Right hindlimb (tissue), 1 donor: ENCODE results near the gene AMOTL2.
A peak's percentile ranks its signal among the peaks of the same experiment; 100 is the strongest.

Experiments used
- DNase-seq: peaks from one replicate; pipeline ENCODE4 v3.0.0-alpha.2; 2018

AMOTL2 gene

DNA sequence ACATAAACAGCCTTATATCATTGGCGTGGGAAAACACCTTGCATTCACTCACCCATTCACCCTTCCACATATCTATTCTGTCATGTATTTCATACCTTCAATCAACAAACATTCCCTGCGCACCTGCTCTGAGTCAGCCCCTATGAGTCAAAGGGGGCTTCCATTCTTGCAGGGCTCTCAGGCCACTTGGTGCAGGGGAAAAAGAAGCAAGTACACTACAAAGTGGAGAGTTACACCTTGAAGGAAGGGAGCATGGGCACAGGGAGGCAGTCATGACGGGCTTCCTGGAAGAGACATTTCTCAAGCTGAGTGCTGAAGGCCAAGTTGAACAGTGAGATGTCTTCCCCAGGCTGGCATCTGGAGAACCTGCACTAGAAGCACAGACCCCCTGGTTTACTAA lies 4.6 kb upstream of the AMOTL2 start:
- DNase-seq, result peak; percentile 1

DNA sequence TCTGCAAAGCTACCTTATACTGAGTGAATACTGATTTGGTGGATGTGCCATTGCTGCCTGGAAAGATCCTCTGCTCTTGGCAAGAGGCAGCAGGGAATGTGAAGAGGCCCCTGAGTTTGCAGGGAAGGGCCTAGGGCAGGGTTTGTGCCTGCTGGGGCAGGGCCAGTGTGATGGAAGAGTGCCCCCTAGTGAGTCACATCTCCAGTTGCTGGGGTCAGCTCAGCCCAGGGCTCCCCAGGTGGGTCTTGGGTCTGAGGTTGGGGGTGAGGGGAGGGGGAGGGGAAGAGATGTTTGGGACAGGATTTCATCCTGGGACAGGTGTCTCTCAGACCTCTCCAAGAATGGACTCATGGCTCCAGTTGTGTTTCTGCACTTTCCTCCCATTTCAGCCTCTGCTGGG lies 4.1 kb upstream of the AMOTL2 start:
- peak; percentile 30 for DNase-seq

DNA sequence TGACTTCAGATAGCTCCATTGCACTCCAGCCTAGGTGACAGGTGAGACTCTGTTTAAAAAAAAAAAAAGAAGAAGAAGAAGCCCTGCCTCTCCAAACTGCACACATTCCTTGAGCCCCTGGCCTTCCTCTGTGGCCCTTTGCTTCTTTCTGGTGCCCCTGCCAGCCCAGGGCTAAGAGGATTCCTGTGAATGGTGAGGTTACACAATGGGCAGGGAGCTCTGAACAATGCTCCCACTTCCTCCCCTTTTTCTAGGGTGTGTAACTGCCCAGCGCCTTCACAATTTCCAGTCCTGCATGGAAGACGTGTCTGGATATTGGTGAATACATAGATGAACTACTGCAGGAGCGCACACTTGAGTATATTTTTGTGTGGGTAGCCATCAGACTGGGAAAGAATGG lies 3.6 kb upstream of the AMOTL2 start:
- no peak for DNase-seq

DNA sequence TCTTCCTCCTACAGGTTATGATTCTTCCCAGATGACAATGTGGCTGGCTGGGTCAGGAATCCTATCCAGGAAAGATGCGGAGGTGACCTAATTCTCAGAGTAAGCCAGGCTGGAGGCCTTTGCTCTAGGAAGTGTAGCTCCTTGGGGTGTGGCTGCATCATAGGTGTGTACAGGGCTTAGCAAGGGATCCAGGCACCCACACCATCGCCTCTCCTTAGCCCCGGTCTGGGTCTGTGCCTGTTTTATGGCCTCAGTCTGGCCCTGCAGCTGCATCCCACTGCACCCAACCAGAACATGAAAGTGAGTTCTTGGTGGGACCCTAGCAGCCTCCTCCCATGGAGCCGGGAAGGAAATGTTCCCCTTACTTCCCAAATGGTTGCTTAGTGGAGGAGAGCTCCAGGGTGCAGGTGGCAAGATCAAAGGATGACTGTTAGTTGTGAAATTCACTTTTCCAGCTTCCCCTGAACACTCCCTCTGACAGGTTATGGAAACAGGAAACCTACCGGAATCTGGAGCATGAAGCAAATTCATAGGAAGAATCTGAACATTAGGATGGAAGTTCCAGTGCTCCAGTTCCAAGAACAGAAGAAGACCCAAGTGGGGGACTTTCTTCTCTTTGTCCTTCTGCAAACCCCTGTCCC lies 2.7 kb upstream of the AMOTL2 start:
- DNase-seq, result no peak

DNA sequence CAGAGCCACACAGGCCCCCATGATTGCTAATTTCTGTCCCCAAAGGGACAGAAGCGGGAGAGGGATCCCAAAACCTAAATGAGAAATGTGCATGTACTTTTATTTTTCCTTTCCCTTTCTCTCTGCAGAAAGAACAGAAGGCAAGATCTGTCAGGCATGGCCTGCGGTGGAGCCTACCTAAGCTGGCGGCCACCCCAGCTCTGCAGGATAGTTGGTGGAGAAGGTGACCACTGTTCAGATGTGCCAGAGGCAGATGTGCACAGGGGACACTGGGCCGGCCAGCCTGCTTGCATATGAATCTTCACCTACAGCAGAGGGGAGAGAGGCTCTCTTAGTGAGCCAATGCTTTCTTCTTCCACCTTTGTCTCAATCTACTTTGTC lies 2.1 kb upstream of the AMOTL2 start:
- DNase-seq, result no peak

DNA sequence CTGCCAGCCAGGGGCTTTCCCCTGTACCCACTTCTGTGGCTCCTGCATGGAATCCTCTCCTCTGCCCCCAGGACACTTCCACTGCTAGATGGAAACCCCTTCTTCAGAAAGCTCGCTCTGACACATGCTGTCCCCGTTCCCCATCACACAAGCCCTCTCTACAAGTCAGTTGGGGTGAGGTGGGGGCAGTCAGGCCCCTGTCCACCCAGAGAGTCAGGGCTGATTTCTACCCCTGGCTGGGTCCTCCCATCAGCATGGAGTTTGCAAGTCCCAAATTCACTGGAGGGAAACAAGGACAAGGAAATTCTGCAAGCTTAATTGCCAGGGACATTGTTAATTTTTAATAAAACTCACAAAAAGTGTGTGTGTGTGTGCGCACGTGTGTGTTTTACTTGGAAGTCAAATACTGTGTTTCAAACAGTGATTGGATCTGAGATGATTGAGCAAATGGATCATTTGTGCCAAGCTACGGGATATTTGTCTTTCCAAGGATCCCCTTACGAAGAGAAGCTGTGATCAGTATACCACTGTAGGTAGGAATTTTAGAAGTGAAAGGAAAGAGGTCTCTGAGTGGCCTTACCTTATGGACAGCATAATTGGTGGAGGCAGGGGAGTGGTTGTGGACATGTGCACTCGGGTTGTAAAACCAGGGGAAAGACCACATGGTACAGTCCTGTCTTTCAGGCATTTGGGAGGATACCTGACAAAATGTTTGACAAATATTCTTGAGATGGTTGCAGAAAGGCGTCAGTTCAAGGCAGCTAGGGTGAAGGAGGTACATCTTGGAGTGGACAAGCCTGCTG lies 1.5 kb upstream of the AMOTL2 start:
- peak; percentile 16 for DNase-seq

DNA sequence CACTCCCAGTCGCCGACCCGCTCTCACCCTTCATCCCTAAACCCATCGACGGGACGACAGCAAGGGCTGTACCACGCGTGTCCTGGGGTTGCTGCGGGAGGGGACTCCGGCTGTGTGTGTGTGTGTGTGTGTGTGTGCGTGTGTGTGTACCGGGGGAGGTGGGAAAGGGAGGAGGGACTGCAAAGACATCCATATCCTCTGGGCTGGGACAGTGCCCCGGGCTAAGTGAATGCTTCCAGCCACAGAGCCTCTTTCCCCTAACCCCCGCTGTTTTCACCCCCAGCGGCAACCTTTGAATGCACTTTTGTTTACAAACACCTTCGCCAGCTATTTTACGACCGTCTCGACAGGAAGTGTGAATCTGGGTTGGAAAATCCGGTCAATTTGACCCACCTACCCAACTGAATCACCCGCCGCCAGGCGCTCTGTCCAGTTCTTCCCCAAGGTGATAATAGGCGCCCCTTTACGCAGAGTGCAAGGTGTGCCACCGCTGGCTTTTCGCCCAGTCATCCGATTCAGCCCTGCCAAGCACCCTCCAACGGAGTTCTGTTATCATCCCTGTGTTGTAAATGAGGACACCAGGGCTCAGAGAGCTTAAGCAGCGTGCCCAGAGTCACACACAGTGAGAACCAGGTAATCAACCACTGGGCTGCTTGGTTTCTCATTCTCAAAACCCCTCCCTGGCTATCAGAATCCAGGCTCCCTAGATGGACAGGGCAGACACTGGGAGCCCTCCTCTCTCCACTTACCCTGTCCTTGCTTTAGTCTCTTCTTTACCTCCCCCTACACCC lies 739 bp upstream of the AMOTL2 start:
- no peak for DNase-seq

DNA sequence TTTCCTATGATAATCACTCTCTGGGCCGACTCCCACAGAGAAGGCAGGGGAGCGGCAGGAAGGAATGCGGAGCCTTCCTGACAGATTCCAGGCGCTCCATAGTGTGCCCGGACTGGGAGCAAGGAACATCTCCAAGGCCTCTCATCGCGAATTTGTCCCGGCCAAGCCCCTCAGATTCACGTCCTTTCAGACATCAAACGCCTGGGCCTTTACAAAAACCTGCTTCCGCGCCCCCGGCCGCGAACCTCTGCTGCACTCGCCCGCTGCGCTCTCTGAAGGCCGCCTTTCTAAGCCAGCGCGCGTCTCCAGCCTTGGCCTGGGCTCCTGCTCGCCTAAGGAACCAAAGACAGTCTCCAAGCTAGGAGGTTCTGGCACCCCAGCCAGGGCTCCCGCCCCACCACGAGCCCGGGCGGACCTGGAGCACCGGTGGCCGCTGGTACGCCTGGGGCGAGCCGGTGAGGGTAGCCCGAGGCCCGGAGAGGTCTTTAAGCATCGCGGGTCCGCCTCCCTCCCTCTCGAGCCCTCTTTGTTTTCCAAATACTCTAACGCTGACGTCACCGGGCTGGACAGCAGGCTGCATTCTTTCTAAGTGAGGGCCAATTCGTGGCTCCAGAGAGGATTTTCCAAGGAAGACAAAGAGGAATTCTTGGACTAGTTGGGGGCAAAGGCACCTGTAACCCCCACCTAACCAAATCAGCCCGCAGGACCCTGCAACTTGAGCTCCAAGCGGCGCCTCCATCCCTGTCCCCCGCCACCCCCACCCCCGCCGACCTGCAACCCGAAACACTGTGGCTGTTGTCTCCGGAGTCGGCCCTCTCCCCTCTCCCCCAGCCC lies 759 bp downstream of the AMOTL2 start:
- peak; percentile 93 for DNase-seq

DNA sequence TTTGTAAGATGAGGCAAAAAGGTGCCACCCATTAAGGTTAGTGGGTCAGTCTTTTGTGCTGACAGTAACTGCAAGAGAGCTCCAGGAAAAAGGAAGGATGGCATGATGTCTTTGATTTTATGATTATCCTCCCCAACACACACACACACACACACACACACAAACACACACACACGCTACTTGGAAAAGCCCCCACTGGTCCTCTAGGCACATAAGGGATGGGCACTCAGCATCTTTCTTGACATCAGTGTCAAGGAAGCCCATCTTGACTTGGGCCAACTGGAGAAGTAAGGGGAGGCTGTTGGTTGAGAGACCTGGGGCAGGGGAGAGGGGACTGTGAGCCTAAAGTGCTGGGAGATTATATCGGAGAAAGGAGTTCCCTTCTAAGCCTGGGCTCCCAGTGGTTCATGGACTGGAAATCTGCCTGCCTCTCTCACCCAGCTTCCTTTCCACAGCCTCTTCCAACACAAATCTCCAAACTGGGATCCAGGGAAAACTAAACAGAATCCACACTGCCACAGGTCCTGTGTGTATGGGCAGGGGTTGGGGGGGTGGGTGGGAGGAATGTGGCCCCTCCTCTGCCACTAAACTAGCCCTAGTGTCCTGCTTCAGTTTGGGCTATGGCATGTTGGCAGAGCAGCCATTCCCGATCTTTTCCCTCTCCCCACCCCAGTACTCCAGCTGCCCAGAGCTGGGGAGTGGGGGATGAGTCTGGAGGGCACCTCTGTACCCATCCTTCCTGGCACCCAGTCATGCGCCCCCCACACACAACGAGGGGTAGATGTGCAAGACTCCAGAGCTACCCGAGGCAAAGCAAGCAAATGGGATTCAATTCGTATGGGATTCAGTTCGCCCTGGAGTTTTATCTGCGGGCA lies 1.6 kb downstream of the AMOTL2 start:
- DNase-seq, result no peak

DNA sequence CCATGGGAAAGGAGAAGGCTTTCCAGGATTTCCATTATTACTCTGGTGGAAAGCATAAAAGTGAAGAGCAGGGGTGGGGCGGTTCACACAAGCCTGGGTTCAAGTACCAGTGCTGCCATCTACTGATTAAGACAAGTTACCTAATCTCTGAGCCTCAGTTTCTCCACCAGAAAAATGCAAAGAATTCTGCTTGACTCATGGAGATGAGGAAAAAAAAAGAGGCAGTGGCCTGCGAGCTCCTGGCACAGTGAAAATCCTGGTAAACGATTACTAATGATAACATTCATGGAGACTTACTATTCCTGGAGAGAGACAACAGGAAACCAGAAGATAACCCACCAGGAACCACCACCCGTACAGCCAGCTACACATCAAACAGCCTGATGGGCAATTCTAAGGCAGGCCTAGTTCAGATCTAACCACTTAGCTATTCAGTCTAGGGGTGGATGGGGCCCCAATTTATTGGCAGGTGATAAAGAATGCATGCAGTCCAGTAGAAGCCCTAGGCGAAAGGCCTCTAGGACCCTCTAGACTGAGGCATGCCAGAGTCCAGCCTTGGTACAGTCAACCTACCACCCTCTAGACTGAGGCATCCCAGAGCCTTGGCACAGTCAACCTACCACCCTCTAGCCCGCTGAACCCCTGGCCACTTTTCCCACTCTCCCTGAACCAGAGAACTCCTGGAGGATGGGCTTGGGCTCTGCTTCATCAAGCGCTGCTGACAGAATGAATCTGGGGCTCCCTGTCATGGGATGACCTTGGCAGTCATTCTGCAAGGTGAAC lies 2.5 kb downstream of the AMOTL2 start:
- DNase-seq, result peak; percentile 16

DNA sequence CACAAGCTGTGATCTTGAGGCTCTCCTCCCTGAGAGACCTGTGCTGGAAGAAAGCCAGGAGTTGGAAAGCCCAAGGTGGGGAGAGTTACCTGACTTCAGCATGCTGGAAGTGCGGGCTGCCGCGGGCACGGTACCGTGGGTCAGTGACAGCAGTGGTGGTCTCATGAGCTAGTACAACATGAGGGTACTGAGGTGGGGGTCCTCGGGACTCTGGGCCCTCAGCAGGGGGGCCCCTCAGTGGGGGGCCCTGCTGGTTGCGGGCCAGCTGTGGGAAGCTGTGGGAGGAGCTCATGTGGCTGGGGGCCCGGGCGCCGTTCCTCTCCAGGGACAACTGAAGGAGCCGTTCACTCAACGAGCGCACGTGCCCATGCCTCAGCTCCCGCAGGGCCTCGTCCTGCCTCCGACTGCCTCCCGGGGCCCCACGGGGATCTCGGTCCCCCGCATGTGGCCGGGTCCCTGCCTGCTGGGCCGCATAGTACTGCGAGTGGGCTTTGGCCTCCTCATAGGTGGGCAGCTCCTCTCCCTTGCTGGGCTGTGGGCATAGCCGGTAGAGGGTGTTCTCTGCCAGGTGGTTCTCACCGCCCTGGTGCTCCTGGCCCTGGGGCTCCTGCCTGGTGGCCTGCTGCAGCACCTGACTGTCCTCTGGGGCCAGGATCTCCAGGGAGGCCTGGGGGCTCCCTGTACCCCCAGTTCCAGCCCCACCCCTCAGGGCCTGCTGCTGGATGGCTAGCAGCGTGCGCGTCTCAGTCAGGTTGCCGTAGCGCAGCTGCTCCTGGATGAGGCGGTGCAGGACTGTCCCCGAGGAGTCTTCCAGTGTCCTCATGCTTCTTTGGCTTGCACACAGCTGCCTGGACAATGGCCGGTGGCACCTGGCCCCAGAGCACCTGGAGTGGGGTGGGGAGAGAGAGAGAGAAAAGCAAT lies 3.4 kb downstream of the AMOTL2 start:
- peak; percentile 73 for DNase-seq

DNA sequence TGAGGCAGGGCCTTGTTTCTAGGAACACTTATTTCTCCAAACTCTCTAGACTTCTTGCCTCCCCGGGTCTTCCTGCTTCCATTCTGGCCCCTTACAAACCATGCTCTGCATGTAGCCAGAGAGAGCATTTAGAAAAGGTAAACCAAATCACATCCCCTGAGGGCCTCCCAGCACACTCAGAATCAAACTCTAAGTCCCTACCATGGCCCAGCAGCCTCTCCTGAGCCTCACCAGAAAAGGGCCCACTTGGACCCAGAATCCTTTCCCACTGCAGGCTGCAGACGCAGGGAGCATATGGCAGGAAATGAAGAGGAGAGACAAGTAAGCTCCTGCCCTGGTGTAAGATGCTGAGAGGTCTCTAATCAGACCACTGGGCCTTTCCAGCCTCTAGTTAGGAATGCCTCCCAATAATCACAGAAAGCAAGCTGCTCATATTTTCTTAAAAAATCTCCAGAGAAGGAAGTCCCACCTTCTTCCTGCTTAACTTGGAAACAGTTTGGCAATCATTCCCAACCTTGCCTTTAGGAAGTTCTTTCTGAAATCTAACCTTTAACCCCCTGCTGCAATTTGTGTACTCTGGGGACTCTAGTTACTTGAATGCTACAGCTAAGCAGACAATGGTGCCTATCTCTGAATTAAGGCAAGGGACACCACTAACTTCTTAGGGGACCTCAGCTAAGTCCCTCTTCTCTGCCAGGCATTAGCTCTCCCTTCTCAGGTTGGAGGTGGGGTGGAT lies 4.2 kb downstream of the AMOTL2 start:
- DNase-seq, result no peak

DNA sequence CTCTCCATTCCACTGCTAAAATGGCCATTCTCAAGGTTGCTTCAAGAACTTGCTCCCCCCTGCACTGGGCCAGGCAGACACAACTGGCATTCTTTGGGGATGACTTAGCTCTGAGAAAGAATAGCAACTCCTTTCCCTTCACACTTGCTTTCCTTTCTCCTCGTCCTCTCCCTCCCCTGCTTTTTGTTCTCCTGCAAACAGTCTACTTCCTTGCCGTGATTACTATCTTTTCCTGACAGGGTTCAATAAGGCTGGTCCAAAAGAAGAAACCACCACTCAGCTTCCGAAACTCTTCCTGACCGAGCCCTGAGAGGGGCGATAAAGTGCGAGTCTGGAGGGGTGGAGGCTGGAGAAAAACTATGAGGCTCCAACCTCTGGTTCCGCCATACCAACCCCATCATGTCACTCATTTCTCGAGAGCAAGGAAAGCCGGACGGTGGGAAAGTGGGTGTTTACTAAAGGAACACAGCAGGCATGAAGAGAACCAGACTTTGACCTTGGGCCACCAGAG lies 5.0 kb downstream of the AMOTL2 start:
- DNase-seq, result peak; percentile 19

DNA sequence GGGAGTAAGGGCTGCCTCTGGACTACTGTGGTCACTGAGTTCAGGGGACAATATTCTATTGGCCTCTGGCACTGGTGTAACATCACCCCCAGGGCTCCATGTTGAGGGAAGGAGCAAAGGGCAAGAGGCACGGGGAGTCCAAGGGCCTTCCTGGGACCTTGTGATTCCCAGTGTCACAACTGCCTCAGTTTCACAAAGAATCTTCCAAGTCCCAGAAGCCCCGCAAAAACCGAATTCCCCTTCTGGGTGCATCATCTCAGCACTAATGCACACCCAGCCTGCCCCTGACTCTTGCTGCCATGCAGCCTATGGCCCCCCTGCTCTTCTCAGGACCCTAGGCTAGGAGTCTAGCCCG lies 5.5 kb downstream of the AMOTL2 start:
- DNase-seq, result no peak

DNA sequence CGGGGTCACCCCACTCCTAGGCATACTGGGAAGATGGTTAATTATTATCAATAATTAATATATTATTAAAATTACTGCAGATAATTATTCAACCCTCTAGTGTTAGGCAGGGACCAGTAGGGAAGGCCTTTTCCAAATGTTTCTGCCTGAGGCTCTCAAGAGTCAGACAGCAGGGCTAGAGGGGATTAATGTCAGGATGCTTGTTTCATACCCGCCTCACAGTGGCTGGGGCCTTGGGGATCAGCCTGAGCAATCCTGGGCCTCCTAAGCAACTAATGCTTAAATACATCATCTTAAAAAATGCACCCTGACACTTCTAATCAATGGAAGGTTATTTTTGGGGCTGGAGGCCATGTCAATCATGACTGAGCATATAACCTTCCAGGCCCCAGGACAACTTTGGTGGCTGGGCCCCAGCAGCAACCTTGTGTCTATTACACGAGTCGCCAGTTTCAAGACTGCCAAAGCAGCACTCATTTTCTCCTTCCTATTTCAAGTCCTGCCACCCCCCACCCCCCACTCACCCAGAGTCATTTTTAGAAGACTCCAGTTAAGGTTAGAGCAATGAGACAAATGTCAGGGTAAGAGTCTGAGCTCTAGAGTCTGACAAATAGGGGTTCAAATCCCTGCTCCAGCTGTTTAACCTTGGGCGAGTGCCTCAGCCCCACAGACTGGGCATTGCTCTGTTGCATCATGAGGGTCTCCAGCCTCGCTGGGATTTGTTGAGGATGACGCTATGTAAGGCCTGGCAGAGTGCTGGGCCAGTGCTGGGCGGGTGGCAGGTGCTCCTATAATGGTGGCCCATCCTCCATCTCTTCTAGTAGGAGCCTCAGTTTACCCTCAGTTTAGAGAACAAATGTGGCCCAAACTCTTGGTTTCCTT lies 6.1 kb downstream of the AMOTL2 start:
- DNase-seq, result no peak

DNA sequence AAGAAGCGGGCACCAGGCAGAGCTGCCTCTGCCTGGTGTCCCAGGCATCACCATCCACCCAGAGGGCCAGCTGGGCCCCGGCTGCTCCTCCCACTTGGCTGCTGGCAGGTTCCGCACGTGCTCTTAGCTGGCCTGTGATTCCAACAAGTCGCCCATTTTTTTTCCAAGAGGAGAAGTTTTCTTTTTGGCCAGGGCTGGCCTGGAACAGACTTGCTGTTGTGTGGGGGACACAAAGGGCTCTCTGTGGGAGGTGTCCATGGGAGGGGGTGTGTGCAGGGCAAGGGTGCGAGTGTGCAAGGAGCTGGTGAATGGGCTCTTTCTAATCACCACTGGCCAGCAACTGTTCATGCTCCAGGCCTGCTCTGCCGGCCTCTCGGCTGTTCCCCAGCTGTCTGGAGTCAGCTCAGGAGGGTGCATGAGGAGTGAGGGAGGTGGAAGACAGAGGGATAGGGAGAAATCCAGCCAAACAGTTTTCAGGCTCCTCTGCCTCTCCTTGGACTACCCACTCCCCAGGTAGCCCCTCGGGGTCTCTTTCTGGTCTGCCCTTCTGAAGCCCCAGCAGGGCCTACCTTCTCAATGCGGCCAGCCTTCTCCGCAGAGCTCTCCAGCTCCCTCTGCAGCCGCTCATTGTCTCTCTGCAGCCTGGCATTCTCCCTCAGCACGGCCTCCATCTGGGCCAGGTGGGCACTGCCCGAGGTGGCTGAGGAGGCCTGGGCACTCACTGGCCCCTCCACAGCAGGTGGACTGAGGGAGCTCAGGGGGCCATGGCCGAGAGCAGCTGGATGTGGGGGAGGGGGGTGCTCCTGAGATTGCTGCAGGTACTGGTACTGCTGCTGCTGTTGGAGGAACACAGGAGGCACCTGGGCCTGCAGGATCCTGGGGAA lies 7.1 kb downstream of the AMOTL2 start:
- DNase-seq, result peak; percentile 81
